ENCODE data around the gene FNIP2.

DNA sequence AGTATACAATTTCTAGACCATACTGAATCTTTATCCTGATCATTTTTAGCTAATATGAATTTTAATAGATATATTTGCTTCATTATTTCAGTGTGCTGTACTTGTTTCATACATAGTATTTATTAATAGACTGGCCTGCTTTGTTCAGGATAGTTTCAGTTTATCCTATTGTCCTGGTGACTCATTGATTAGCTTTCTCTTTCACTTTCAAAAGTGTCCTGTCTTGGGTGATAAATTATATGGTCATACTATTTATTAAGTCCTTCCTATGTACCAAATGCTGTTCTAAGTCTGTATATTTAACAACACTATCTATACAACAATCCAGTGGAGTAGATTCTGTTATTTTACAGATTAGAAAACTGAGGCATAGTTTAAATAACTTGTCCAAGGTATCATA, 180.3 kb downstream of the FNIP2 start:
- TF ChIP-seq, protein P1, sequence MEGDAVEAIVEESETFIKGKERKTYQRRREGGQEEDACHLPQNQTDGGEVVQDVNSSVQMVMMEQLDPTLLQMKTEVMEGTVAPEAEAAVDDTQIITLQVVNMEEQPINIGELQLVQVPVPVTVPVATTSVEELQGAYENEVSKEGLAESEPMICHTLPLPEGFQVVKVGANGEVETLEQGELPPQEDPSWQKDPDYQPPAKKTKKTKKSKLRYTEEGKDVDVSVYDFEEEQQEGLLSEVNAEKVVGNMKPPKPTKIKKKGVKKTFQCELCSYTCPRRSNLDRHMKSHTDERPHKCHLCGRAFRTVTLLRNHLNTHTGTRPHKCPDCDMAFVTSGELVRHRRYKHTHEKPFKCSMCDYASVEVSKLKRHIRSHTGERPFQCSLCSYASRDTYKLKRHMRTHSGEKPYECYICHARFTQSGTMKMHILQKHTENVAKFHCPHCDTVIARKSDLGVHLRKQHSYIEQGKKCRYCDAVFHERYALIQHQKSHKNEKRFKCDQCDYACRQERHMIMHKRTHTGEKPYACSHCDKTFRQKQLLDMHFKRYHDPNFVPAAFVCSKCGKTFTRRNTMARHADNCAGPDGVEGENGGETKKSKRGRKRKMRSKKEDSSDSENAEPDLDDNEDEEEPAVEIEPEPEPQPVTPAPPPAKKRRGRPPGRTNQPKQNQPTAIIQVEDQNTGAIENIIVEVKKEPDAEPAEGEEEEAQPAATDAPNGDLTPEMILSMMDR (IDR thresholded peaks at IDR 0.05): no peak
- no peak for TF ChIP-seq POLR2A (IDR thresholded peaks at IDR 0.05)
- no peak for TF ChIP-seq POLR2AphosphoS5 (IDR thresholded peaks at IDR 0.05; ENCODE audit: insufficient read depth in 1 of 2, low read depth in 1 of 2)

Measured in vagina (tissue), 2 donors.